ENCODE data around the gene C12orf75. TPM values are rescaled to one million over a fixed set of nuclear protein-coding genes. Genes with fewer than 3 reads are reported as not detected.

The C12orf75 gene
- total RNA-seq, 2 donors from 2014 or later: 80.4 to 91.9 TPM

DNA sequence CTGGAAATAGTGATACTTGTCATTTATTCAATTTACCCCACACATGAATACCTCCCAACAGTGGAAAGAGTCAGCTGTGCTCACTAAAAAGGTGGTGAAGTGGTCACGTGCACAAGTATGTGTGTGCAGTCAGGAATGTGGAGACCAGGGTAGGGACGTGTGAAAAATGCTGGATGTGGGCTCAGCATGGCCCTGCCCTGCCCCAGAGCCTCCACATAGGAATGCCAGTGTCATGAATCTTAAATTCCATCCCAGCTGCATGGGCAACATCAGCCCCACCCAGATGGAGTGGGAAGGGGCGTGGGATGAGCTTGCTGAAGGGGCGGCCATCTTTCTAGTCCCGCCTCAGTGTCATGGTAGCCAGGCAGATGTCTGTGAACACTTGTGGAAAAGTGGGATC, 87.7 kb downstream of the C12orf75 start:
- no peaks in the 10 kb centered on the region for H3K36me3 ChIP-seq
- H3K4me1 ChIP-seq (ENCODE audit: control insufficient read depth in 1 of 2, low read depth in 2 of 2): peaks cover 0 to 12% of the 10 kb centered on the region in 2 donors
- no peak for ATAC-seq (ENCODE audit: insufficient number of reproducible peaks, low FRiP score, low read depth)
- H3K4me3 ChIP-seq: no peak overlapping the region
- H3K9me3 ChIP-seq: no peaks in the 10 kb centered on the region
- DNase-seq (ENCODE audit: low spot score): no peak
- peak overlapping the region; percentile 24 to 58 for H3K27ac ChIP-seq
- H3K27me3 ChIP-seq (replicated peaks; ENCODE audit: insufficient read depth): no peaks in the 10 kb centered on the region
- TF ChIP-seq CTCF (IDR thresholded peaks at IDR 0.05): no peak

DNA sequence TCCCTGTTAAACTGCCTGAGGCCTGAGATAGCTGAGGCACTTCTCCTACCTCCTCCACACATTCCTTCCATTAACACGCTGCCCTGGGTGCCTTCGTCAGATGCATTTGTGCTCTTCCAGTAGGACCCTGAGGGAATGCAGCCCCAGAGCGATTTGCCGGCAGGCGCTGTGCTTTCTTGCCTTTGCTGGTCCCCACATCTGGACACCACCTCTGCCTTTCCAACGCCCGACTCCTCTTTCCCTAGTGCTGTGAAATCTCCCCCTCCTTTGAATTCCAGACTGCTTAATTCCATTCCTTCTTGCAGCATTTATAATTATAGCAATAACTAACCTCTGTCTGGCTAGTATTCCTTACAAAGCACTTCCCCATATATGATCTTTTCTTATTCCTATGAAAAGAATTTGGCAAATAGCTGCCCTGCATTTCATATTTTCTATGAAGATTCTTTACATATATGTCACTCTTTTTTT, 88.4 kb downstream of the C12orf75 start:
- no peak for DNase-seq (ENCODE audit: low spot score)
- Histone ChIP-seq H3K27ac (peak overlapping the region; percentile 24 to 58), H3K36me3 (no peaks in the 10 kb centered on the region), H3K4me1 (ENCODE audit: control insufficient read depth in 1 of 2, low read depth in 2 of 2) (peaks cover 0 to 12% of the 10 kb centered on the region in 2 donors), H3K9me3 (no peaks in the 10 kb centered on the region), H3K27me3 (replicated peaks; ENCODE audit: insufficient read depth) (no peaks in the 10 kb centered on the region), H3K4me3 (no peak overlapping the region)
- no peak for ATAC-seq (ENCODE audit: insufficient number of reproducible peaks, low FRiP score, low read depth)
- no peak for TF ChIP-seq CTCF (IDR thresholded peaks at IDR 0.05)

- TF ChIP-seq CTCF (IDR thresholded peaks at IDR 0.05): no peak
- no peak for ATAC-seq (ENCODE audit: insufficient number of reproducible peaks, low FRiP score, low read depth)
- H3K9me3 ChIP-seq: no peaks in the 10 kb centered on the region
- no peaks in the 10 kb centered on the region for H3K36me3 ChIP-seq
- H3K27me3 ChIP-seq (replicated peaks; ENCODE audit: insufficient read depth): no peaks in the 10 kb centered on the region
- peak overlapping the region; percentile 24 to 56 for H3K27ac ChIP-seq
- peaks cover 0 to 12% of the 10 kb centered on the region in 2 donors for H3K4me1 ChIP-seq (ENCODE audit: control insufficient read depth in 1 of 2, low read depth in 2 of 2)
- no peak overlapping the region for H3K4me3 ChIP-seq
- DNase-seq (ENCODE audit: low spot score): no peak
Measured at GRCh38 chr12:105419606-105420005, 89.1 kb downstream of the C12orf75 start.

GRCh38 chr12:105420046-105420445, 89.6 kb downstream of the C12orf75 start:
- Histone ChIP-seq H3K27ac (no peak overlapping the region), H3K4me1 (ENCODE audit: control insufficient read depth in 1 of 2, low read depth in 2 of 2) (peaks cover 0 to 12% of the 10 kb centered on the region in 2 donors), H3K4me3 (no peak overlapping the region), H3K36me3 (no peaks in the 10 kb centered on the region), H3K27me3 (replicated peaks; ENCODE audit: insufficient read depth) (no peaks in the 10 kb centered on the region), H3K9me3 (no peaks in the 10 kb centered on the region)
- no peak for DNase-seq (ENCODE audit: low spot score)
- no peak for TF ChIP-seq CTCF (IDR thresholded peaks at IDR 0.05)
- no peak for ATAC-seq (ENCODE audit: insufficient number of reproducible peaks, low FRiP score, low read depth)

- TF ChIP-seq CTCF (IDR thresholded peaks at IDR 0.05): peak; percentile 89
- no peaks in the 10 kb centered on the region for H3K36me3 ChIP-seq
- H3K27ac ChIP-seq: no peak overlapping the region
- H3K4me1 ChIP-seq (ENCODE audit: control insufficient read depth in 1 of 2, low read depth in 2 of 2): peaks cover 0 to 12% of the 10 kb centered on the region in 2 donors
- no peaks in the 10 kb centered on the region for H3K9me3 ChIP-seq
- no peaks in the 10 kb centered on the region for H3K27me3 ChIP-seq (replicated peaks; ENCODE audit: insufficient read depth)
- no peak for DNase-seq (ENCODE audit: low spot score)
- no peak for ATAC-seq (ENCODE audit: insufficient number of reproducible peaks, low FRiP score, low read depth)
- H3K4me3 ChIP-seq: no peak overlapping the region
Measured at GRCh38 chr12:105420659-105421240, 90.3 kb downstream of the C12orf75 start.

Other genes starting within 250 kb of the C12orf75 start
- gene ALDH1L2, start 246.2 kb upstream of the C12orf75 start, total RNA-seq: 10 to 100 TPM; 16.5 to 21.1 TPM
- 10 to 100 TPM; 68.0 to 84.5 TPM for gene WASHC4, start 223.0 kb upstream of the C12orf75 start, total RNA-seq
- gene APPL2, start 94.5 kb upstream of the C12orf75 start, total RNA-seq: 10 to 100 TPM; 38.2 to 60.9 TPM